ENCODE results near the gene OR5H1. TPM values are rescaled to one million over a fixed set of nuclear protein-coding genes. Genes with fewer than 3 reads are reported as not detected.

The OR5H1 gene
- total and polyA plus RNA-seq, 8 donors = 0.03 to 0.06 (median 0.04) TPM; not detected in 5

DNA sequence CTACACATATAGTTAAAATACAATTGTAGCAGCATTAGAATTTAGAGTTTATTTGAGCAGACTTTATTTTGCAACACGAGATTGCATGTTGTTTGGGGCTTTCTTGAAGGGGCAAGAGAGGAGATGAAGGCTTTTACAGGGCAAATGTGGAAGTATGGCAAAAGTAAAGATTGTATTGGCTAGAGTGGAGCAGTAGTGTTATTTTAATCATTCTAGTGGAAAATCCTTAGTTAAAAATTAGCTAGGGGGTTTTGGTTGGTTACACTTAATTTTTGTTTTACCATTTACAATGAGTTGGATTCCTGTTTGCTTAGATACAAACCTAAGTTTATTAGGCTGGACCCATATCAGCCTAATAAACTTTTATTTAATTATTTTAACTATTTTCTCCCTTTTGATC, 40.5 kb downstream of the OR5H1 start:
- Histone ChIP-seq H3K36me3 (no peaks in the 10 kb centered on the region), H3K27me3 (no peaks in the 10 kb centered on the region), H3K4me3 (no peak overlapping the region), H3K4me1 (no peaks in the 10 kb centered on the region), H3K27ac (no peak overlapping the region), H3K9me3 (peaks cover 0 to 4% of the 10 kb centered on the region in 2 donors)
- DNase-seq (no peak), ATAC-seq (no peak)
- TF ChIP-seq, protein P1, sequence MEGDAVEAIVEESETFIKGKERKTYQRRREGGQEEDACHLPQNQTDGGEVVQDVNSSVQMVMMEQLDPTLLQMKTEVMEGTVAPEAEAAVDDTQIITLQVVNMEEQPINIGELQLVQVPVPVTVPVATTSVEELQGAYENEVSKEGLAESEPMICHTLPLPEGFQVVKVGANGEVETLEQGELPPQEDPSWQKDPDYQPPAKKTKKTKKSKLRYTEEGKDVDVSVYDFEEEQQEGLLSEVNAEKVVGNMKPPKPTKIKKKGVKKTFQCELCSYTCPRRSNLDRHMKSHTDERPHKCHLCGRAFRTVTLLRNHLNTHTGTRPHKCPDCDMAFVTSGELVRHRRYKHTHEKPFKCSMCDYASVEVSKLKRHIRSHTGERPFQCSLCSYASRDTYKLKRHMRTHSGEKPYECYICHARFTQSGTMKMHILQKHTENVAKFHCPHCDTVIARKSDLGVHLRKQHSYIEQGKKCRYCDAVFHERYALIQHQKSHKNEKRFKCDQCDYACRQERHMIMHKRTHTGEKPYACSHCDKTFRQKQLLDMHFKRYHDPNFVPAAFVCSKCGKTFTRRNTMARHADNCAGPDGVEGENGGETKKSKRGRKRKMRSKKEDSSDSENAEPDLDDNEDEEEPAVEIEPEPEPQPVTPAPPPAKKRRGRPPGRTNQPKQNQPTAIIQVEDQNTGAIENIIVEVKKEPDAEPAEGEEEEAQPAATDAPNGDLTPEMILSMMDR (IDR thresholded peaks at IDR 0.05) = no peak
- intact Hi-C loops (cut with DNase I) = no loop called here

GRCh38 chr3:98172621-98173020, 42.1 kb downstream of the OR5H1 start:
- DNase-seq (no peak), ATAC-seq (no peak)
- TF ChIP-seq, protein P1 (IDR thresholded peaks at IDR 0.05) = no peak
- Histone ChIP-seq H3K36me3 (no peaks in the 10 kb centered on the region), H3K4me3 (no peak overlapping the region), H3K4me1 (no peaks in the 10 kb centered on the region), H3K9me3 (peaks cover 0 to 4% of the 10 kb centered on the region in 2 donors), H3K27ac (no peak overlapping the region), H3K27me3 (no peaks in the 10 kb centered on the region)
- intact Hi-C loops (cut with DNase I) = no loop called here

- TF ChIP-seq, protein P1 (IDR thresholded peaks at IDR 0.05) = no peak
- intact Hi-C loops (cut with DNase I) = no loop called here
- no peak for ATAC-seq
Measured at GRCh38 chr3:98180319-98180890, 49.9 kb downstream of the OR5H1 start.

GRCh38 chr3:98182196-98182595, 51.7 kb downstream of the OR5H1 start:
- ATAC-seq = no peak
- H3K36me3 ChIP-seq = no peaks in the 10 kb centered on the region
- H3K27me3 ChIP-seq = no peaks in the 10 kb centered on the region
- no peak overlapping the region for H3K27ac ChIP-seq
- TF ChIP-seq, protein P1 (IDR thresholded peaks at IDR 0.05) = no peak
- no peak overlapping the region for H3K4me3 ChIP-seq
- DNase-seq = no peak
- no peaks in the 10 kb centered on the region for H3K4me1 ChIP-seq
- no peaks in the 10 kb centered on the region for H3K9me3 ChIP-seq
- intact Hi-C loops (cut with DNase I) = no loop called here

More at GRCh38 chr3:98180319-98180890, 49.9 kb downstream of the OR5H1 start:
- Histone ChIP-seq H3K36me3 (no peaks in the 10 kb centered on the region), H3K27ac (no peak overlapping the region), H3K27me3 (no peaks in the 10 kb centered on the region), H3K9me3 (no peaks in the 10 kb centered on the region), H3K4me3 (no peak overlapping the region), H3K4me1 (no peaks in the 10 kb centered on the region)
- DNase-seq = no peak

DNA sequence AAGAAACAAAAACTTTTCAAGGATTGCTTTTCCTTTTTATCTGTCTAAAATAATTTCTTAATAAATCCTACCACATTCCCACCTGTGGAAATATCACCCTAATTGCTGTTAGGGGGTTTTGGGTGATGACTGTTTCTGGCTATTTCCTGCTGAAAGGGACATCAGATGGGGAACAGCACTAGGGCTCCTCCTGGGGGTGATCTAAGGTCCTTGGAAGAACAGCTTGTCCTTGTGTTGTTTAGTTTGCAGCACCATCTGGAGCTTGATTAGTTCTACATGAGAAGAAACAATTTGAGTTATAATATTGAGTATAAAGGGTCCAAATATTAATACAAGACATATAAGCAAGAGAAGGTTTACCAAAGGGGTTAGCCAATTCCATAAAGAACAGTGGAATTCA, 54.7 kb downstream of the OR5H1 start:
- ATAC-seq (peak; percentile 45), DNase-seq (no peak)
- H3K27ac ChIP-seq = no peak overlapping the region
- no peak overlapping the region for H3K4me3 ChIP-seq
- intact Hi-C loops (cut with DNase I) = no loop called here
- H3K36me3 ChIP-seq = no peaks in the 10 kb centered on the region
- no peaks in the 10 kb centered on the region for H3K4me1 ChIP-seq
- TF ChIP-seq, protein P1 (IDR thresholded peaks at IDR 0.05) = no peak
- no peaks in the 10 kb centered on the region for H3K27me3 ChIP-seq
- no peaks in the 10 kb centered on the region for H3K9me3 ChIP-seq

Other genes with a start within 250 kb of the OR5H1 start
- 10 to 100 TPM; 16.6 to 29.3 TPM for gene RIOX2, start 158.3 kb upstream of the OR5H1 start, total RNA-seq
- gene RIOX2, start 158.3 kb upstream of the OR5H1 start, polyA plus RNA-seq (ENCODE audit: insufficient read length in 6 of 6) = 10 to 100 TPM; 33.6 to 44.3 (median 39.1) TPM
- gene GABRR3, start 95.4 kb upstream of the OR5H1 start, total RNA-seq = not detected
- under 1 TPM in 1 of 6 donors, not detected in 5; 0.10 TPM for gene GABRR3, start 95.4 kb upstream of the OR5H1 start, polyA plus RNA-seq (ENCODE audit: insufficient read length in 6 of 6)
- gene OR5AC2, start 43.5 kb upstream of the OR5H1 start, total RNA-seq = not detected
- gene OR5AC2, start 43.5 kb upstream of the OR5H1 start, polyA plus RNA-seq (ENCODE audit: insufficient read length in 6 of 6) = not detected
- gene OR5H14, start 16.8 kb downstream of the OR5H1 start, total RNA-seq = not detected
- gene OR5H14, start 16.8 kb downstream of the OR5H1 start, polyA plus RNA-seq (ENCODE audit: insufficient read length in 6 of 6) = under 1 TPM in 3 of 6 donors, not detected in 3; 0.03 TPM
- gene OR5H15, start 36.0 kb downstream of the OR5H1 start, total RNA-seq = not detected
- not detected for gene OR5H15, start 36.0 kb downstream of the OR5H1 start, polyA plus RNA-seq (ENCODE audit: insufficient read length in 6 of 6)
- not detected for gene OR5H6, start 133.5 kb downstream of the OR5H1 start, total RNA-seq
- not detected for gene OR5H6, start 133.5 kb downstream of the OR5H1 start, polyA plus RNA-seq (ENCODE audit: insufficient read length in 6 of 6)
- not detected for gene OR5H2, start 151.8 kb downstream of the OR5H1 start, total RNA-seq
- not detected for gene OR5H2, start 151.8 kb downstream of the OR5H1 start, polyA plus RNA-seq (ENCODE audit: insufficient read length in 6 of 6)
- gene OR5K4, start 223.1 kb downstream of the OR5H1 start, total RNA-seq = not detected
- gene OR5K4, start 223.1 kb downstream of the OR5H1 start, polyA plus RNA-seq (ENCODE audit: insufficient read length in 6 of 6) = not detected

Measured in left lung (tissue), 10 donors.